Hematopoietic multipotent progenitor cell treated with erythropoietin and hydrocortisone succinate and interleukin-3 and kit ligand, for 15 days (in vitro differentiated cells): Measurements from ENCODE around the gene MRRF.
"Not testable (repeated sequence)": the region's sequence is repeated elsewhere in the genome, so short reads cannot be mapped to it uniquely, and the experiment has no call there.

Source experiments
- DNase-seq: peaks from one replicate; pipeline ENCODE4 v3.0.0-alpha.2; 2015; ENCODE audit warnings: low spot score

MRRF gene

GRCh38 chr9:122277285-122277897 is 12.7 kb downstream of the MRRF start:
- DNase-seq, result no peak

GRCh38 chr9:122281368-122281767 is 16.7 kb downstream of the MRRF start:
- no peak for DNase-seq

- DNase-seq, result no peak
These were observed 22.1 kb downstream of the MRRF start for GRCh38 chr9:122286764-122287163.

DNA sequence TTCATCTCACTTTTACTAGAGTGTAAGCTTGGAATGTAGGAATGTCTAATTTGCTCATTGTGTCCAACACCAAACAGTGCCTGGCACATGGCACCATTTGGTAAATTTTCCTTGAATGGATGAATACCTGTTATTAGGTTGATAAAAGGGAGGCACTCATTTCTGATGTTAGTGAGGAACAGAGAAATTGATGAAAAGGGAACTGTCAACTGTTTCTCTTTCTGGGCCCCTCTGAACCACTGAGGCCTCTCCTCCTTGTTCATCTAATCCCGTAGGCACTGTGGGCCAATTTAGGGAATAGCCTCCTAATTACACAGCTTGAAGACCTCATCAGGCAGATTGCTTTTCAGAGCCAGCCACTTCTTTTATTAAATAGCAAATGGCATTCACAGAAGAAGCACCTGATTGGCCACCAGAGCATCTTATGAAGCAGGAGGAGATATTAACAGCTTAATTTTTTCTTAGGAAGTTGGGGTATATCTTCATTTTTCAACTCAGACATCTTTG is 22.6 kb downstream of the MRRF start:
- no peak for DNase-seq

DNA sequence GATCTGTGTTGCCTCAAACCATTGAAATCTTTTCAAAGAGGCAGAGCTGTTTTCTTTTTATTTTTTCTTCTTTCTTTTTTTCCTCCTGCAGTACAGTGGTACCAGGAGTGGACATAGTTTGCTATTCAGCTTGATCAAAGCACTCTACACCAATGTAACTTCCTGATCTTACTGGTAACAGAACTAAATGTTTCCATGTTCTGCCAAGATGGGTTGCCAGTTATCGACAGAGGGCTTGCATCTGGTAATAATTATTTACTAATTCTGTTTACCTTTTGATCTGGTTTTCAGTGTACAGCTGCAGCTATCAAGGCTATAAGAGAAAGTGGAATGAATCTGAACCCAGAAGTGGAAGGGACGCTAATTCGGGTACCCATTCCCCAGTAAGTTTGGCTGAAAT is 26.8 kb downstream of the MRRF start:
- no peak for DNase-seq

DNA sequence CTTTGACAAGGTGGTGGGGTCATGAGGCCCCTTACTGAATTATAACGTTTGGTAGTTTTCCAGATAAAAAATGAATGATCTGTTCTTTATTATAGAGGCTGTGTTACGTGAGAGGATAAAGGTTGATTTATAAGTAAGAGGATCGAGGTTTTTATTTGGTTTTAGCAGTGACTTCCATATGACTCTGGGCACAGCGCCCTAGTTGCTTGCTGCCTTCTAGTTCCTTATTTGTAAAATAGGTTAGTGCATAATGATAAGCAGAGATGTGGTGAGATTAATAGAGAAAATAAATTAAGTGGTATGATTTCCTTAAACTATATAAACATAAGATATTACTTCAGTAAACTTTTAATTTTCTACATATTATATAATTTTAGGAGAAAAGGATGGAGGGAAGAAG is 29.8 kb downstream of the MRRF start:
- DNase-seq, result no peak

GRCh38 chr9:122297512-122297911 is 32.8 kb downstream of the MRRF start:
- no peak for DNase-seq

DNA sequence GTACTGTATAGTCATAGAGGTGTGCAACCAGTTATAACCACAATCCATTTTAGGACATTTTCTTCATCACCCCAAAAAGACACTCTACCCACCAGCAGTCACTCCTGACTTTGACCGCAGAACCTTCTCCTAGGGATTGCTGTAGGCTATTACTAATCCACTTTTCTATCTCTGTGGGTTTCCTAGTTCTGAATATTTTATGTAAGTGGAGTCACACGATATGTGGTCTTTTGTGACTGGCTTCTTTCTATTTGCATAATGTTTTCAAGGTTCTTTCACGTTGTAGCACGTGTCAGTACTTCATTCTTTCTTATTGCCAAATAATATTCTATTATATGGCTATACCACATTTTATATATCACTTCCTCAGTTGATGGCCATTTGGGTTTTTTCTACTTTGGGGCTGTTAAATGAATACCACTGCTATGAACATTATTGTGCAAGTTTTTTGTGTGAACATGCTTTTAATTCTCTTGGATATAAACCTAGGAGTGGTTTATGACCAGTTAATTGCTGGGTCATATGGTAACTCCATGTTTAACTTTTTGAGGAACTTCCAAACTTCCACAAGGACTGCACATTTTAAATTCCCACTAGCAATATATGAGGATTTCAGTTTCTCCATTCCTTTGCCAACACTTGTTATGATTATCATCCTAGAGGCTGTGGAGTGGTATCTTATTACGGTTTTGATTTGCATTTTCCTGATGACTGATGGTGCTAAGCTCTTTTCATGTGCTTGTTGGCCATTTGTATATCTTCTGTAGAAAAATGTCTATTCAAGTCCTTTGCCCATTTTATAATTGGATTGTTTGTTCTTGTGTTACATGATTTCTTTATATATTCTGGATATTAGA is 37.8 kb downstream of the MRRF start:
- no peak for DNase-seq

- DNase-seq, result no peak
These were observed 42.4 kb downstream of the MRRF start for GRCh38 chr9:122307061-122307460.

GRCh38 chr9:122307925-122308324 is 43.2 kb downstream of the MRRF start:
- no peak for DNase-seq

GRCh38 chr9:122309861-122310260 is 45.2 kb downstream of the MRRF start:
- DNase-seq, result no peak

- no peak for DNase-seq
These were observed 49.5 kb downstream of the MRRF start for GRCh38 chr9:122314165-122314564.

- DNase-seq, result no peak
These were observed 50.9 kb downstream of the MRRF start for GRCh38 chr9:122315534-122315933.

GRCh38 chr9:122318284-122318683 is 53.6 kb downstream of the MRRF start:
- no peak for DNase-seq

DNA sequence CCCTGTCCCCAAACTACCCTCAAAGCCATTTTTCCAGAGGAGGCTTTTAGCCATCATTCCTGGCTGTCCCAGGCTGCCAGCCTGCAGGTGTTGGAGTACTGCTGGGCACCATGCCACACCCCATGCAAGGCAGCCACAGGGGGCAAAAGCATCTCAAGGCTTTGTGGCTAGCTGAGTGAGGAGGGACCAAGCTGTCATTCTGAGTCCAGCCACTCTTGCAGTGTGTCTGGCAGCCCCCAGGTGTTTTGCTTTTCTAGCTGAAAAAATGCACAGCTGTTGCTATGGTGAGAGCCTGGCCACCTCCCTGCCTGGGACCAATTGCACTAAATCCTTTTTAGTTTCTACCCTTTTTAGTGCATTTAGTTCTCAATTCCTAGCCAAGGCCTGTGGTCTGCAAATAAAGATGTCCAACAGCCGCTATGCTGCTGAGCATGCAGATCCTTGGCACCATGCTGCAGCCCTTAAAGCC is 55.8 kb downstream of the MRRF start:
- DNase-seq, result no peak

DNA sequence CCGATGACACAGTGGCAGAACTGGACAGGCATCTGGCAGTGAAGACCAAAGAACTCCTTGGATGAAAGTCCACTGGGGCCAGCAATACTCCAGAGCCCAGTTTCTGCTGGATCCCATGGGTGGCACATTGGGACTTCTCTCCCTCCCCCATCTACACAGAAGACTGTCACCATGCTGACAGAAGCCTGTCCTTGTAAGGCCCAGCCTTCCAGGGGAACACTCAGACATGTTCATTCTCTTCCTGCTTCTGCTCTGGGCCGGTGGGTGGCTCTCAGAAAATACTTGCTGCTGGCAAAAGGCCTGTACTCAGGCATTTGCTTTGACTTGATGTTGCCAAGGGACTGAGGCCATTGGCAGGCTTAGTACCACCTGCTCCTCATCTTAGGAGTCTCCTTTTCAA is 57.9 kb downstream of the MRRF start:
- DNase-seq, result no peak

GRCh38 chr9:122324665-122325064 is 60.0 kb downstream of the MRRF start:
- DNase-seq, result not testable (repeated sequence)

- no peak for DNase-seq
These were observed 60.4 kb downstream of the MRRF start for GRCh38 chr9:122325124-122325523.

DNA sequence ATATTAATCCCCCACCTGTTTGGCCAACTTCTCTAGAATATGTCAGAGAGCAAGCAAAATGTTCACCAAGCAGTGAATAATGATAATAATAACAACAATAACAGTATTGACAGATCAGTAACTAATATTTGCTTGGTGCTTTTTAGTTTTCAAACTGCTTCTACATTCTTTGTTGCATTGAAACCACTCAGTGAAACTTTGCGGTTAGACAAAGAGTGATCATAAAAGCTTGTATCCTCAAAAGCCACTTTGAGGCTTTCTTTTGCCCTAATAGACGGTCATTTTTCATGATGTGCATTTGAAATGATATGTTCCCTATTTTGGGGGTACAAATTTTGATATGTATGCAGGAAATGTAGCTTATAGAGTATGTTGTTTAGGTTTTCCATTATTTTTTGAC is 62.5 kb downstream of the MRRF start:
- no peak for DNase-seq

- peak; percentile 81 for DNase-seq
These were observed 64.9 kb downstream of the MRRF start for GRCh38 chr9:122329597-122329996.

DNA sequence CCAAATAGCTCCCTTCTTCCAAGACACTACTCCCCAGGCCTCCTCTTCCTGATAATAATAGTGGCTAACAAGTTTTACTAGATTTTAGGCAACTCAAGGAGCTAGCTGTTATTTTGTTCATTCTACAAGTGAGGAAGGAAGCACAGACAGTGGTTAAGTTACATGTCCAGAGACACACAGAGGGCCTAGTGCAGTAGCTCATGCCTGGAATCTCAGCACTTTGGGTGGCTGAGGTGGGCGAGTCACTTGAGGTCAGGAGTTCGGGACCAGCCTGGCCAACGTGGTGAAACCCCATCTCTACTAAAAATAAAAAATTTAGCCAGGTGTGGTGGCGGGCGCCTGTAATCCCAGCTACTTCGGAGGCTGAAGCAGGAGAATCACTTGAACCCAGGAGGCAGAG is 65.8 kb downstream of the MRRF start:
- peak; percentile 22 for DNase-seq

DNA sequence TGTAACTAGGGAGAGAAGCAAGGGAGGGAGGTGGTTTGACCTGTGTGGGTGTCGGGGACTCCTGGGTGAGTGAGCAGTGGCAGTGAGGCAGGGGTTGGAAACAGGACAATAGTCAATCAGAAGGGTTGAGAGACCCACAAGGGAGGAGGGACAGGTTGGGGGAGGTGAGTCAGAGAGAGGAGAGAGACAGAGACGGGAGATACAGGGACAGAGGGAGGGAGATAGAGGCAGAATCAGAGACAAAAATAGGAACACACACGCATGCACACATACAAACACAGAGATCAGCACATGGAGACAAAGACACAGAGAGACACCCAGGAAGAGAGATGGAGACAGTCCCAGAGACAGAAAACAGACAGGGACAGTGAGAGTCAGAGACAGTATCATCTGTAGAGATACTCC is 66.8 kb downstream of the MRRF start:
- no peak for DNase-seq

DNA sequence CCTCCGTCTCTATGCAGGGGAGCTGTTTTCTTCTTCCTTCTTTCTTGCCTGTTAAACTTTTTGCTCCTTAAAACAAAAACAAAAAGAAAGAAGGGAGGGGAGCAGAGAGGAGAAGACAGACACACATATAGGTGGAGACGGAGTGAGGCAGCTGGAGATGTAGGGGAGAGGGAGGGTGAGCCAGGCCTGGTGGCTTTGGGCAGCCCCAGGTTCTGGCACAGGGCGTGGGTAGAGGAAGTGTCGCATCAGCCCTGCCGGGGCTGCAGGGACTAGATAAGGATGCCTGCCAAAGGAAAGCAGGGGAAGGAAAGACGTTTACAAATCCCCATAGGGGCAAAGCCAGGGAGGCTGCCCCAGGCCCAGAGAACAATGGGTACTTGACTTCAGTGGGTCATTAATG is 67.4 kb downstream of the MRRF start:
- peak; percentile 97 for DNase-seq
